PC-3 (cell line): ENCODE data around the gene ARMH2.

Source experiments
- CTCF ChIP-seq: fragments of 300-600 bp; sonication (generic); conservative IDR thresholded peaks from 2 replicates; pipeline ENCODE4 v1.5.1; 2017; ENCODE audit warnings: antibody characterized with exemption, low read depth, mild to moderate bottlenecking, low read length
- EZH2 ChIP-seq: fragments of 300-600 bp; sonication (generic); IDR thresholded peaks from one replicate; pipeline ENCODE4 v1.6.1; 2017; ENCODE audit warnings: antibody characterized with exemption, mild to moderate bottlenecking, low read length; ENCODE audit not compliant: unreplicated experiment
- EZH2phosphoT487 ChIP-seq: fragments of 300-600 bp; sonication (generic); IDR thresholded peaks from 2 replicates; pipeline ENCODE4 v1.6.1; 2018; ENCODE audit warnings: mild to moderate bottlenecking, antibody characterized with exemption, low read length, borderline replicate concordance

GRCh38 chr6:24757611-24758010 lies 41.1 kb downstream of the ARMH2 start:
- no peak for TF ChIP-seq CTCF
- no peak for TF ChIP-seq EZH2phosphoT487
- TF ChIP-seq EZH2: no peak
